ENCODE measurements around the gene NAT10.
"Not testable (repeated sequence)": the region's sequence is repeated elsewhere in the genome, so short reads cannot be mapped to it uniquely, and the experiment has no call there.

The NAT10 gene

GRCh38 chr11:34105079-34105956 is at the start of gene NAT10:
NAT10 (plus strand) TSS chr11:34105629; CDS start chr11:34108226, 2,597 bp downstream.
- peak; percentile 99 for DNase-seq (ENCODE audit: low spot score)

GRCh38 chr11:34056672-34057071 is 48.8 kb upstream of the NAT10 start:
- no peak for DNase-seq (ENCODE audit: low spot score)

- no peak for DNase-seq (ENCODE audit: low spot score)
These were observed 42.2 kb upstream of the NAT10 start for GRCh38 chr11:34063061-34063795.

- DNase-seq (ENCODE audit: low spot score) = no peak
These were observed 41.1 kb upstream of the NAT10 start for GRCh38 chr11:34064291-34064690.

GRCh38 chr11:34065505-34066203 is 39.8 kb upstream of the NAT10 start:
- DNase-seq (ENCODE audit: low spot score) = no peak

GRCh38 chr11:34066766-34067165 is 38.7 kb upstream of the NAT10 start:
- not testable (repeated sequence) for DNase-seq (ENCODE audit: low spot score)

- DNase-seq (ENCODE audit: low spot score) = no peak
These were observed 37.9 kb upstream of the NAT10 start for GRCh38 chr11:34067383-34068065.

- no peak for DNase-seq (ENCODE audit: low spot score)
These were observed 37.3 kb upstream of the NAT10 start for GRCh38 chr11:34068111-34068510.

GRCh38 chr11:34071306-34071705 is 34.1 kb upstream of the NAT10 start:
- DNase-seq (ENCODE audit: low spot score) = not testable (repeated sequence)

GRCh38 chr11:34072041-34072440 is 33.4 kb upstream of the NAT10 start:
- no peak for DNase-seq (ENCODE audit: low spot score)

- no peak for DNase-seq (ENCODE audit: low spot score)
These were observed 32.6 kb upstream of the NAT10 start for GRCh38 chr11:34072832-34073231.

GRCh38 chr11:34074391-34074790 is 31.0 kb upstream of the NAT10 start:
- no peak for DNase-seq (ENCODE audit: low spot score)

- no peak for DNase-seq (ENCODE audit: low spot score)
These were observed 30.1 kb upstream of the NAT10 start for GRCh38 chr11:34075178-34075820.

GRCh38 chr11:34080609-34081008 is 24.8 kb upstream of the NAT10 start:
- no peak for DNase-seq (ENCODE audit: low spot score)

- DNase-seq (ENCODE audit: low spot score) = no peak
These were observed 20.8 kb upstream of the NAT10 start for GRCh38 chr11:34084637-34085036.

GRCh38 chr11:34086554-34087283 is 18.7 kb upstream of the NAT10 start:
- DNase-seq (ENCODE audit: low spot score) = no peak

GRCh38 chr11:34091825-34092224 is 13.6 kb upstream of the NAT10 start:
- DNase-seq (ENCODE audit: low spot score) = no peak

GRCh38 chr11:34094900-34095299 is 10.5 kb upstream of the NAT10 start:
- not testable (repeated sequence) for DNase-seq (ENCODE audit: low spot score)

- no peak for DNase-seq (ENCODE audit: low spot score)
These were observed 6.6 kb upstream of the NAT10 start for GRCh38 chr11:34098813-34099212.

- DNase-seq (ENCODE audit: low spot score) = no peak
These were observed 750 bp upstream of the NAT10 start for GRCh38 chr11:34104680-34105078.

Data from hematopoietic multipotent progenitor cell treated with erythropoietin and hydrocortisone succinate and interleukin-3 and kit ligand, for 17 days (in vitro differentiated cells).